ENCODE data around the gene BAZ2A.
A peak's percentile ranks its signal among the peaks of the same experiment; 100 is the strongest.

The BAZ2A gene

GRCh38 chr12:56634837-56635791 lies 5.0 kb upstream of the BAZ2A start:
- DNase-seq, result peak; percentile 56

DNA sequence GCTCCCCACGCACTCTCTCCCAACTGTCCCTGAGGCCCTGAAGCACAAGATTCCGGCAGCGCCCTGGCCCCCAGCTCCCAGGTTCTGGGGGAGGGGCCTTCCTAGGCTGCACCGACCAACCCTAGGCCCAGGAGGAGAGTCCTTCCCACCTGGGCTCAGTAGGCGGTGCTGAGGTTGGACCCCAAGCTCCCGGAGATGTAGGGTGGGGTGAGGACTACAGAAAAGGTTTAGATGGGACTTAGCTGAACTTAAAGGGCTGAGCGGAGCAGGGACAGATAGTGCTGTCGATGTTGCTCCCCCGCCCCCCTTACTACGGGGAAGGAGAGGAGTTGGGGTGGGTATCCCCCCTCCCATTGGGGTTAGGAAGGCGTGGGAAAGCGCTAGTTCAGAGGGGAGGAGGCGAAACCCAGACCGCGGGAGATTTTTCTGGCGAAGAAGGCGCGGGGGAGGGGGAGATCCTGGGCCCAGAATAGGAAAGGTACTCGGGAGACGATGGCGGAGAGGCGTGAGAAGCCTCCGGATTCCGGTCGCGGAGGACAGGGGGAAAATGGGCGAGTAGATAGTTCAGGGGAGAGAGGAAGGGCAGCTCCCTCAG lies 4.2 kb upstream of the BAZ2A start:
- no peak for DNase-seq

DNA sequence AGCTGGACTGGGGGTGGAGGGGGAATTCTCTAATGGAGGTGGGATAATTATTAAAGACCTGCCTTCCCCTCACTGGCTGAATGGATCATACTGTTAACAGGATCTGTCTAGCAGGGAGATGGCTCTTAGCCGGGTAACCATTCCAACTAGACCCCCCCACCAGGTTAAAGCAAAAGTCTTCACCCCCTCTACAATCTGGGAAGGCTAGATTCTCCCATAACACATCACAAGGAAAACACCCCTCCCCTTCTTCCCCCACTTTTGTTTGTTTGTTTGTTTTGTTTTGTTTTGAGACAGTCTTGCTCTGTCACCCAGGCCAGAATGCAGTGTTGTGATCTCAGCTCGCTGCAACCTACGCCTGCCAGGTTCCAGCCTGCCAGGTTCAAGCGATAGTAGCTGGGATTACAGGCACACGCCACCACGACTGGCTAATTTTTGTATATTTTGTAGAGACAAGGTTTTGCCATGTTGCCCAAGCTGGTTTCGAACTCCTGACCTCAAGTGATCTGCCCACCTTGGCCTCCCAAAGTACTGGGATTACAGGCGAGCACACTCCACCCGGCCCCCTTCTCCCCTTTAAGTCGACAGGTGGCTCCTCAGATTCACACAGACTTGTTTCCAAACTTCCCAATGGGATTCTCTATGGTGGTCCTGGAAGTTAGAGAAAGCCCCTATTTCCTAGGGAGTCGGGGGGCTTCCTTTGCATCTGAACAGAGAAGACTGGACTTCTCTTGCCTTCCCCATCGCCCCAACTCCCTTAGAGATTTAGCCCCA lies 3.5 kb upstream of the BAZ2A start:
- DNase-seq, result no peak

DNA sequence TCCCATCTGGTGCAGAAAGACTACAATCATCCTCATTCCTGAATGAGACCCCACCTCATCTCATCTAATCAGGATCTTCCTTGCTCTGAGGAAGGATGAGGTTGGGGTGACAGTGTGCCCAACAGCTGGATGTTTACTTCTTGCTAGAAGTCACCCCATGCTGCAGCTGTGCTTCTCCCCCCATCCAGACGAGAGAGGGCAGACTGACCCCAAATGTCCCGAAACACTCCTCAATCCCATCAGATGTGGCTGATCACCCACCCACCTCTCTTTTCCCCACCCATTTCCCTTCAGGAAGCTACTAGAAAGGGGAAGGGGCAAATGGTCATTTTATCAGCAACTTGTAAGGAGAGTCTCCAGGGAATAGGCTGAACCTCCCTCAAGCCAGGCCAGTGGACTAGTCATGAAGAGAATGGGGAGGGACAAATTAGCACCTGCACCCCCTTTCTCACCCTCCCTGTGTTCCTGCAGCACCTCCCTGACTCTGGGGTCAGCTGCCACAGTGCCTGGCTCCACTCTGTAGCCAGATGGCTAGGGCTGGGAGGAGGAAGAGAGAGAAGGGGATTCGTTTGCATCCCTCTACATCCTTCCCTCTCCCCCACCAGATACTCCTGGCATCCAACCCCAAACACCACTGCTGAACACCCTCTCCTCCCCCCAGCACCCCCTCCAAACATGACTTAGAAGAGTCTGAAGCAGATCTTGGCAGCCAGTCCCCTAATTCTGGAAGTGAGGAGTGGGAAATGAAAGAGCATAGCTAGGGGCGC lies 2.8 kb upstream of the BAZ2A start:
- DNase-seq, result no peak

DNA sequence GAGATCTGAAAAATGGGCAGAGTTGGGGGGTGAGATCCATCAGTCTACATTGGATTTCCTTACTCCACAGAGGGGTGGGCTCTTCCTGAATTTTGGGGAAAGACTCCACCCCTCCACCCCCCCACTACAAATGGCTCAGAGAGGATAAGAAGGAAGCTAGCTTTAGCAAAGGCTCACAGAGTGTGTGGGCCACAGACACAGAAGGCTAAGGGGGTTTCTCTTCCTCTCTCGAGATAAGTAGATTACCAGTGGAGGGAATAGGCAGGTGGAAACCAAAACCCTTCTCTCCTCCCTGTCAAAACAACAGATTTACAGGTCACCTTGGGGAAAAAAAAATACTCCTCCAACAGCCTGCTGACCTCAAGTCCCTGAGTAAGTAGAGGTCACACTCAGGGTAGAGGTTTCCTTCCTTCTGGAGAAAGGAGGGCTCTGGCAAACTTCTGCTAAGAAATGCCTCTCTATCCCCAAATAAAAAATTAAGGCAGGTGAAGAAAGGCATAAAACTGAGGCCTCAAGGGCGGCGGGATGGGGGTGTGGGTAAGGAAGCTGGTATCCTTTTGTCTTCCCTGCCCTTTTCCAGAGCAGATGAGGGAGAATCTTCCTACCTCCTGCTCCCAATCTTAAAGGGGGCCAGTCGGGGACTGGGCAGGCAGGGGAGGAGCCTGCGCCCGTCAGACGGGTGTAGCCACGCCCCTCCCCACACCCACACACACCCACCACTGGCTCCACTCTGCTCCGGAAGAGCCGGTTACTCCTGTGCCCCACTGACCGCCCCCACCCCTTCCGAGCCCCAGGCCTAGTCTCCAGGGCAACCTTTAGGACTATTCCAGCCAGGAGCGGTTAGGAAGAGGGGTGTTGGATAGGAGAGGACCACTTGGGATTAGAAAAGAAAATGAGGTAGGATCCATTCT lies 1.9 kb upstream of the BAZ2A start:
- no peak for DNase-seq

GRCh38 chr12:56629459-56630179 lies 507 bp downstream of the BAZ2A start:
- no peak for DNase-seq

DNA sequence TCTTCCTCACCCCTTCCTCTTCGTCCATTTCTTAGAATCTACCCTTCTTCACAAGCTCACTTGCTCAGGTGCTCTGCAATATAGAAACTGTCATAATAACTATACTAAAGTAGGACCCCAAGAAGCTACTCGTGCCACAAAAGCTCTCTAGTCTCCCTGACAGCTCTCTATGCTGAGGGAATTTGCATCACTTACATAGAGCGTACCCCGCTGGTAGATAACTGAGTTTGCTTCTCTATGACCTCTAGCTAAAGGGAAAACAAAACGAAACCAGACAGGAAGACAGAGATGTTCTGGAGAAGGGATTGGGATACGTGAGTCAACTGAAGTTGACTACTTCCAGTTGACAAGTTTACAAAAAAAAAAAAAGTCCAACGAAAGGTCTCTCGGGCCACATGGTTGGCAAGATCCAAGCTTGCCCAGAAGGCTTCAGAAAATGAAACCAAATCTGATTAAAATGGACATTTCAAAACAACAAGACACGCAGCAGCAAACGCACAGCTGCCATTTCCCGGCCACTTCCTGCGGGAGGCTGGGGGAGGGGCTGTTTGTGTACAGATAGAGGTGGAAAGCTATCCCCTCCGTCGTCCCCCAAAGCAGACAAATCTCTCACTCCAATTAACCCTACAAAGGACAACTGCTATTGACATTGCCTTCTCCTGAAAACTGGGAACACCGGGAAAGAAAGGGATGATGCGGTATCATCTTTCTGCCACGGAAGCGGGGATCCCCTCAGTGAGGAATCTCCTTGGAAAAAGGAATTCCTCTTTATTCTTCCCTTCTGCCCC lies 1.3 kb downstream of the BAZ2A start:
- DNase-seq, result no peak

DNA sequence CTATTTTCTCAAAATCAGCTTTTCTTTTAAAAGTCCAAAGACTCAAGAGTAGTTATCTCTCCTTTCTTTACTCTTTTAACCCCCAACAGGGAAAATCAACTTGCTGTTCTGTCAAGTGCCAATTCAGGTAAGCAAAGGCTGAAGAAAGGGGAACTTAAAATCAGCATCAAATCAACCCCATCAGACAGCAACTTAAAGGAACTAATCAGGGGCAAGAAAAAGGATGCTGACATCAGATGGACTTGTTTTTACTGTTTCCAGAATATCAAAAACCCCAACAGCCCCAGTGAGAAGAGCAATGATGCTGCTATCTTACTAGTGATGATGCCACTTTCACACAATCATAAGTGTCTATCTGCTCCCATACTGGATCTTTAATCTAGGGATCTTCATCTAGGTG lies 3.4 kb downstream of the BAZ2A start:
- DNase-seq, result no peak

DNA sequence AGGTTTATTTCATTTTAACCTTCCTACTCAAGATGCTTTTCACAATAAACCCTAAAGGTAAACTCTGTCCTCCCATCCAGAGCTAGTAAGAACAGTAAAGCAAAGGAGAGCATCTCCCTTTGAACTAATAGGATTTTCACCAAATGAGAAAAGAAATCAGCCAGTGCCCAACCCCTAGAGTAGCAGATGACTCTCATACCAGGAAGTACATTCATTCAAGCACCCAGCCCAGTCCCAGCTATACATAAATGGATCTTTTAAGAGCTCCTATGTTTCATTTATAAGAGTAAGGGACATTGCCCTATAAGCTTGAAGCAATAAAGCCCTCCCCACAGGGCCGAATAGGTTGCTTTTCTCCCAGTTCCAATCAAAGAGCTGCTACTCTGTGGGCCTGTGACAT lies 7.6 kb downstream of the BAZ2A start:
- no peak for DNase-seq

DNA sequence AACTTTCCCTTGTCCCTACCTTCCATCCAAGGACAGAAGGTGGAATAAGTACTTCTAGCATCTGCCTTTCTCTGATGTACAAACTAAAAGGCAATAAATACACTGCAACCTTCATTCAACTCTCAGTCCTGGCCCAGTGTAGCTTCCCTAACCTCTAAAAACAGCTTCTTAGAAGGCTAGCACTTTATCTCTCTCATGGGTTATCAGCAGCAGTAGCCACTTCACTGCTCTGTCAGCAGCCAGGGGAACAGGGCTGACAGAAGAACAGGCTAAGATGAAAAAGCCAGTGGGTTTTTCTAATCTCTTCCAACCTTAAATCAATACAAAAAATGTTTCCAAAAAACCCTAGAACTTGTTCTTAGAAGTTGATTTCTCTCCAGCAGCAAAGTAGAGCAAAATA lies 13.2 kb downstream of the BAZ2A start:
- no peak for DNase-seq

- DNase-seq, result no peak
Measured at GRCh38 chr12:56616244-56616643, 13.9 kb downstream of the BAZ2A start.

- no peak for DNase-seq
Measured at GRCh38 chr12:56614627-56615026, 15.5 kb downstream of the BAZ2A start.

- no peak for DNase-seq
Measured at GRCh38 chr12:56604355-56604754, 25.8 kb downstream of the BAZ2A start.

DNA sequence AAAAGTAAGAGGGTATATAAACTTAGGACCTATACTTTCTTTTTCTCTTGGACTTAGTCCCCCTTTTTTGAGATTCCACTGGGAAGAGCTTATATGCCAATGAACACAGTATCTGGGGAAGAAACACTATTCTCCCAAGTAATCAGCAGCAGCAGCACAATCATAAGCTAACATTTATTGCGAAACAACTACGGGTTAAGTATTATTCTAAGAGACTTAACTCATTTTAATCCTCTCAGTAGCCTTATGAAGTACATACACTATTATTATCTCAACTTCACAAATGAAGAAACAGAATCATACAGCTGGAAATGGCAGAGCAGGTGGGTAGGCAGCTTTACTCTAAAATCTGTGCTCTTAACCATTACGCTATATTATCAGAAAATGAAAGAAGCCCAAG lies 27.9 kb downstream of the BAZ2A start:
- DNase-seq, result no peak

DNA sequence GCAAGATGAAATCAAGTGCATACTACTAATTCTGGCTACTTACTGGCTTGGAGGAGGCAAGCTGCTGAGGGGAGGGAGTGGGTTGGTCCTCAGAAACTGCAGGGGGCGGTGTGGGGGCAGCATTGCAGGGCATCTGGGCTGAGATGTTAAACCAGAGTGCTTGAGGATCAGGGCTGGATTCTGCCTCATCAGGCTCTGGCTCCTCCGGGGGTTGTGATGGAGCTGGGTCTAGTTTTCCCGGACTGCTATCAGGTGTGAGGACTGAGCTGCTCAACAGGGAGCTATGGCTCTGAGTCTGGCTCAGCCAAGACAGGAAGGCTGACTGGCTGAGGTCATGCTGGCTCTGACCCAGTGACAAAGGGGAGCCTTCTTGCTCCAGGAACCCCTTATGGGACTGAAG lies 28.6 kb downstream of the BAZ2A start:
- DNase-seq, result no peak

- DNase-seq, result no peak
Measured at GRCh38 chr12:56600753-56601152, 29.4 kb downstream of the BAZ2A start.

- DNase-seq, result no peak
Measured at GRCh38 chr12:56599797-56600196, 30.3 kb downstream of the BAZ2A start.

- DNase-seq, result no peak
Measured at GRCh38 chr12:56599041-56599440, 31.1 kb downstream of the BAZ2A start.

- no peak for DNase-seq
Measured at GRCh38 chr12:56596815-56597214, 33.3 kb downstream of the BAZ2A start.

GRCh38 chr12:56593909-56594621 lies 36.1 kb downstream of the BAZ2A start:
- peak; percentile 13 for DNase-seq
